ENCODE data around the gene ARAP3. TPM values are rescaled to one million over a fixed set of nuclear protein-coding genes. Genes with fewer than 3 reads are reported as not detected.

Gene ARAP3
- polyA plus RNA-seq, 1 donor from 2014 or later = 1.4 TPM

DNA sequence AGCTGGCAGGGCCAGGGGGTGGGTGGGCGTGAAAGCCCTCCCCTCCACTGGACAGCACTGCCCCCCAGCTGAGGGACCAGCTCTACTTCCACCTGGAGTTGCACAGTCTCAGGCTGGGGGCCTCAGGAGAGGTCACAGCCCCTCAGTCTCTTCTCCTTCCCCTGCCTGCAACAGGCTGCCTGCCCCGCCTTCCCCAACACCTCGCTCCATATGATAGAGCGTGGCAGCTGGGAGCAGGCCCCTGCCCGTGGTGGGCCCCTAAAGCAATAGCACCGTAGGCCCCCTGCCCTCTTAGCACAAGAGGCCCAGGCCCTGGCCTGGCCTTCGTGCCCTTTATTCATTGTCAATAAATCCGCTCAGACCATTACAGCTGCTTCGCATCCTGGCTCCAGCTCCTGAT lies 41.3 kb downstream of the ARAP3 start:
- H3K9me2 ChIP-seq (ENCODE audit: insufficient read depth, low read length) = no peaks in the 10 kb centered on the region
- H3K27ac ChIP-seq (ENCODE audit: low read length) = no peak overlapping the region
- H3K9me3 ChIP-seq (ENCODE audit: low read length) = no peaks in the 10 kb centered on the region
- peaks cover 9% of the 10 kb centered on the region for H3K79me2 ChIP-seq (replicated peaks; ENCODE audit: insufficient read depth, low read length)
- H2AFZ ChIP-seq (ENCODE audit: low read depth, low read length) = no peak overlapping the region
- H3K9ac ChIP-seq (ENCODE audit: low read length) = no peak overlapping the region
- no peak for TF ChIP-seq RAD21 (conservative IDR thresholded peaks at IDR 0.05)
- no peak for TF ChIP-seq EP300 (conservative IDR thresholded peaks at IDR 0.05; ENCODE audit: poor library complexity, severe bottlenecking)
- TF ChIP-seq, protein P1, sequence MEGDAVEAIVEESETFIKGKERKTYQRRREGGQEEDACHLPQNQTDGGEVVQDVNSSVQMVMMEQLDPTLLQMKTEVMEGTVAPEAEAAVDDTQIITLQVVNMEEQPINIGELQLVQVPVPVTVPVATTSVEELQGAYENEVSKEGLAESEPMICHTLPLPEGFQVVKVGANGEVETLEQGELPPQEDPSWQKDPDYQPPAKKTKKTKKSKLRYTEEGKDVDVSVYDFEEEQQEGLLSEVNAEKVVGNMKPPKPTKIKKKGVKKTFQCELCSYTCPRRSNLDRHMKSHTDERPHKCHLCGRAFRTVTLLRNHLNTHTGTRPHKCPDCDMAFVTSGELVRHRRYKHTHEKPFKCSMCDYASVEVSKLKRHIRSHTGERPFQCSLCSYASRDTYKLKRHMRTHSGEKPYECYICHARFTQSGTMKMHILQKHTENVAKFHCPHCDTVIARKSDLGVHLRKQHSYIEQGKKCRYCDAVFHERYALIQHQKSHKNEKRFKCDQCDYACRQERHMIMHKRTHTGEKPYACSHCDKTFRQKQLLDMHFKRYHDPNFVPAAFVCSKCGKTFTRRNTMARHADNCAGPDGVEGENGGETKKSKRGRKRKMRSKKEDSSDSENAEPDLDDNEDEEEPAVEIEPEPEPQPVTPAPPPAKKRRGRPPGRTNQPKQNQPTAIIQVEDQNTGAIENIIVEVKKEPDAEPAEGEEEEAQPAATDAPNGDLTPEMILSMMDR (IDR thresholded peaks at IDR 0.05; ENCODE audit: poor library complexity, severe bottlenecking) = no peak
- TF ChIP-seq TAF1 (IDR thresholded peaks at IDR 0.05; ENCODE audit: low read depth) = no peak
- TF ChIP-seq, protein P2, sequence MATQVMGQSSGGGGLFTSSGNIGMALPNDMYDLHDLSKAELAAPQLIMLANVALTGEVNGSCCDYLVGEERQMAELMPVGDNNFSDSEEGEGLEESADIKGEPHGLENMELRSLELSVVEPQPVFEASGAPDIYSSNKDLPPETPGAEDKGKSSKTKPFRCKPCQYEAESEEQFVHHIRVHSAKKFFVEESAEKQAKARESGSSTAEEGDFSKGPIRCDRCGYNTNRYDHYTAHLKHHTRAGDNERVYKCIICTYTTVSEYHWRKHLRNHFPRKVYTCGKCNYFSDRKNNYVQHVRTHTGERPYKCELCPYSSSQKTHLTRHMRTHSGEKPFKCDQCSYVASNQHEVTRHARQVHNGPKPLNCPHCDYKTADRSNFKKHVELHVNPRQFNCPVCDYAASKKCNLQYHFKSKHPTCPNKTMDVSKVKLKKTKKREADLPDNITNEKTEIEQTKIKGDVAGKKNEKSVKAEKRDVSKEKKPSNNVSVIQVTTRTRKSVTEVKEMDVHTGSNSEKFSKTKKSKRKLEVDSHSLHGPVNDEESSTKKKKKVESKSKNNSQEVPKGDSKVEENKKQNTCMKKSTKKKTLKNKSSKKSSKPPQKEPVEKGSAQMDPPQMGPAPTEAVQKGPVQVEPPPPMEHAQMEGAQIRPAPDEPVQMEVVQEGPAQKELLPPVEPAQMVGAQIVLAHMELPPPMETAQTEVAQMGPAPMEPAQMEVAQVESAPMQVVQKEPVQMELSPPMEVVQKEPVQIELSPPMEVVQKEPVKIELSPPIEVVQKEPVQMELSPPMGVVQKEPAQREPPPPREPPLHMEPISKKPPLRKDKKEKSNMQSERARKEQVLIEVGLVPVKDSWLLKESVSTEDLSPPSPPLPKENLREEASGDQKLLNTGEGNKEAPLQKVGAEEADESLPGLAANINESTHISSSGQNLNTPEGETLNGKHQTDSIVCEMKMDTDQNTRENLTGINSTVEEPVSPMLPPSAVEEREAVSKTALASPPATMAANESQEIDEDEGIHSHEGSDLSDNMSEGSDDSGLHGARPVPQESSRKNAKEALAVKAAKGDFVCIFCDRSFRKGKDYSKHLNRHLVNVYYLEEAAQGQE (IDR thresholded peaks at IDR 0.05; ENCODE audit: borderline replicate concordance) = no peak
- no peak for TF ChIP-seq MXI1 (conservative IDR thresholded peaks at IDR 0.05; ENCODE audit: poor library complexity, severe bottlenecking)
- no peak for TF ChIP-seq SMC3 (conservative IDR thresholded peaks at IDR 0.05; ENCODE audit: poor library complexity)
- no peak for TF ChIP-seq EZH2 (IDR thresholded peaks at IDR 0.05; ENCODE audit: borderline replicate concordance, insufficient read depth, low read length, poor library complexity, severe bottlenecking)
- no peak for TF ChIP-seq POLR2AphosphoS5 (IDR thresholded peaks at IDR 0.05)
- H3K4me3 ChIP-seq (ENCODE audit: low read length) = no peak overlapping the region
- H3K27me3 ChIP-seq (ENCODE audit: insufficient read depth, low read depth, low read length) = no peaks in the 10 kb centered on the region
- no peak overlapping the region for H3K4me2 ChIP-seq (ENCODE audit: low read length)
- no peaks in the 10 kb centered on the region for H3K36me3 ChIP-seq (ENCODE audit: insufficient read depth, low read length)
- H3F3A ChIP-seq (ENCODE audit: insufficient read depth, low read length, poor library complexity, severe bottlenecking) = no peaks in the 10 kb centered on the region
- H4K20me1 ChIP-seq (ENCODE audit: insufficient read depth) = no peaks in the 10 kb centered on the region

DNA sequence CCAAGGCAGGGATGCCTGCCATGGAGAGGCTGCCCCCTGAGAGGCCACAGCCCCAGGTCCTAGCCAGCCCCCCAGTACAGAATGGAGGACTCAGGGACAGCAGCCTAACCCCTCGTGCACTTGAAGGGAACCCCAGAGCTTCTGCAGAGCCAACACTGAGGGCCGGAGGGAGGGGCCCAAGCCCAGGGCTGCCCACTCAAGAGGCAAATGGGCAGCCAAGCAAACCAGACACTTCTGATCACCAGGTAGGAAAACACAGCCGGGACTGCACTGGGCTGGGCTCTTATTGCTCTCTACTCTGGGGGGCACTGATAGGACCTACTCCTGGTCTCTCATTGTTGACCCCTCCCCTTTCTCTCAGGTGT lies 42.0 kb downstream of the ARAP3 start:
- TF ChIP-seq MXI1 (conservative IDR thresholded peaks at IDR 0.05; ENCODE audit: poor library complexity, severe bottlenecking) (no peak), TAF1 (IDR thresholded peaks at IDR 0.05; ENCODE audit: low read depth) (no peak), EP300 (conservative IDR thresholded peaks at IDR 0.05; ENCODE audit: poor library complexity, severe bottlenecking) (no peak), RAD21 (conservative IDR thresholded peaks at IDR 0.05) (no peak), SMC3 (conservative IDR thresholded peaks at IDR 0.05; ENCODE audit: poor library complexity) (no peak), POLR2AphosphoS5 (IDR thresholded peaks at IDR 0.05) (no peak), EZH2 (IDR thresholded peaks at IDR 0.05; ENCODE audit: borderline replicate concordance, insufficient read depth, low read length, poor library complexity, severe bottlenecking) (no peak)
- TF ChIP-seq, protein P2 (IDR thresholded peaks at IDR 0.05; ENCODE audit: borderline replicate concordance) = no peak
- TF ChIP-seq, protein P1 (IDR thresholded peaks at IDR 0.05; ENCODE audit: poor library complexity, severe bottlenecking) = no peak
- Histone ChIP-seq H3F3A (ENCODE audit: insufficient read depth, low read length, poor library complexity, severe bottlenecking) (no peaks in the 10 kb centered on the region), H3K79me2 (replicated peaks; ENCODE audit: insufficient read depth, low read length) (peaks cover 15% of the 10 kb centered on the region), H3K4me3 (ENCODE audit: low read length) (no peak overlapping the region), H3K27me3 (ENCODE audit: insufficient read depth, low read depth, low read length) (no peaks in the 10 kb centered on the region), H4K20me1 (ENCODE audit: insufficient read depth) (no peaks in the 10 kb centered on the region), H2AFZ (ENCODE audit: low read depth, low read length) (no peak overlapping the region), H3K36me3 (ENCODE audit: insufficient read depth, low read length) (no peaks in the 10 kb centered on the region), H3K9me2 (ENCODE audit: insufficient read depth, low read length) (no peaks in the 10 kb centered on the region), H3K27ac (ENCODE audit: low read length) (no peak overlapping the region), H3K4me2 (ENCODE audit: low read length) (no peak overlapping the region), H3K9ac (ENCODE audit: low read length) (no peak overlapping the region), H3K9me3 (ENCODE audit: low read length) (no peaks in the 10 kb centered on the region)
